NCI-H187 treated with DMSO at 0.1 percent for 48 hours (cell line): ENCODE results near the gene NFIX.

Source experiments
- DNase-seq: peaks from one replicate; lab custom pipeline; 2025; lab: John Stamatoyannopoulos, UW

Gene NFIX

DNA sequence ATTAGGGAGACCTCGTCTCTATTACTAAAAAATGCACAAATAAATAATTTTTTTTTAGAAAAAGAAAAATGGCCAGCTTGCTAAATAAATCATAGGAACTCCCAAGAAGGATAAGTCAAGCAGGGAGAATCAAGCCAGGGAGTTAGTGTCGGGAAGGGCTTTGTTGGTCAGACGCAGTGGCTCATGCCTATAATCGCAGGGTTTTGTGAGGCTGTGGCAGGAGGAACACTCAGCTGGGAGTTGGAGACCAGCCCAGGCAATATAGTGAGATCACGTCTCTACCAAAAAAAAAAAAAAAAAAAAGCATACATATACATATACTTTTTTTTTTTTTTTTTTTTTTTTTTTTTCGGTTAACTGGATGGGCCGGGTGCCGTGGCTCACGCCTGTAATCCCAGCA is 131.8 kb downstream of the NFIX start:
- DNase-seq = no peak

DNA sequence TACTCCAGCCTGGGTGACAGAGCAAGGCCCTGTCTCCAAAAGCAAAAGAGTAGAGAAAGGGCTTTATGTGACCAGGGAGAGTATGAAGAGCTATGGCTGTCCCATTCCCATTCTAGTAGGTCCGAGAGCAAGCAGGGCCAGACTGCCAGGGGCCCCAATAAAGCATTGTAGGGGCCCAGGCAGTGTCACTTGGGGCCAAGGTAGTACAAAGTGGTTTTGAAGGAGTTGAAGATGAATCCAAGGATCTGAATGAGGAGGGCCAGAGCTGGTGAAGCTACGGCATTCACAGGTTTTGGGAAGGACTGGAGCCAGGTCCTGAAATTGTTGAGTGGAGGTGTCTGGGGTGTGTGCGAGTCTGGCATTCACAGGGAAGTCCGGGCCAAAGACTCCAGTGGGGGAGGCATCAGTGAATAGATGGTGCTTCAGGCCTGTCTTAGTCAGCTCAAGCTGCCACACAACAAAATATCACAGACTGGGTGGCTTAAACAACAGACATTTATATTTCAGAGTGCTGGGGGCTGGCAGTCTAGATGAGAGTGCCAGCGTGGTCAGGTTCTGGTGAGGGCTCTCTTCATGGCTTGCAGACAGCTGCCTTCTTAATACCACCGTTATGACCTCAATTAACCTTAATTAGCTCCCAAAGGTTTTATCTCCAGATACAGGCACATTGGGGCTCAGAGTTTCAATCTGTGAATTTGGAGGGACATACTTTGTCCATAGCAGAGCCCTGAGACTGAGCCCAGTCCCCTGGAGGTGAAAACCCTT is 132.7 kb downstream of the NFIX start:
- DNase-seq = no peak

DNA sequence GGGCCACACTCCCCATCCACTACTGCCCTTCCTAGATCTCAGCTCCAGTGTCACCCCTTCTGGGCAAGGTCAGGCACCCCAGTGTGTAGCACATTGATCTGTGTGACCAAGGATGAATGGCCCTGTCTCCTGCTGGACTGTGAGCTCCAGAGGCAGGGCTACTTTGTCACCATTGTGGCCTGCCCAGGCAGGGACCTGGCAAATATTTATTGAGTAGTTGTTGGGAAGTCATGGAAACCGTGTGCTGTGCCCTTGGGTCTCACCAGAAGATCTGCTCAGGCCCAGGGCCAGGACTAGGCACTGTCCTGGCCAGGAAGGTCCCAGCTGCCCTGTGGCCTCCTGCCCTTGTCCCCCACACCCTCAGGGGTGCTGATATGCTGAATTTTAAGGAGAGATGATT is 133.3 kb downstream of the NFIX start:
- no peak for DNase-seq

DNA sequence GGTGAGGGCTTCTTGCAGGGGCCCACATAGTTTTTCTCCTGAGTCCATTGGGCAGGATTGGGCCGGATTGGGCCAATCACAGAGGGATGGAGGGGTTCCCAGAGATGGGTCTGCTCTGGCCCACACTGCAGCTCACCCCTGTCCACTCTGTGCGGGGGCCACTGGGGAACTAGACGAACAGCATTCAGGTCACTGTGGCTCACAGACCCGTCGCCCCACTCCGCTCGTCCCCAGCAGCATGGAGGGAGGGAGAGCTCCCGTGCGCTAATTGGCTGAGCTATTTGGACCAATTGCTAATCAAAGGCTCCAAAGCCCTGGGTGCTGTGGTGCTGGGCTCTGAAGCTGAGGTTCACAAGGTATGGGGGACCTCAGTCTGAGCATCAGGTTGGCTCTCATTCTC is 134.1 kb downstream of the NFIX start:
- no peak for DNase-seq

DNA sequence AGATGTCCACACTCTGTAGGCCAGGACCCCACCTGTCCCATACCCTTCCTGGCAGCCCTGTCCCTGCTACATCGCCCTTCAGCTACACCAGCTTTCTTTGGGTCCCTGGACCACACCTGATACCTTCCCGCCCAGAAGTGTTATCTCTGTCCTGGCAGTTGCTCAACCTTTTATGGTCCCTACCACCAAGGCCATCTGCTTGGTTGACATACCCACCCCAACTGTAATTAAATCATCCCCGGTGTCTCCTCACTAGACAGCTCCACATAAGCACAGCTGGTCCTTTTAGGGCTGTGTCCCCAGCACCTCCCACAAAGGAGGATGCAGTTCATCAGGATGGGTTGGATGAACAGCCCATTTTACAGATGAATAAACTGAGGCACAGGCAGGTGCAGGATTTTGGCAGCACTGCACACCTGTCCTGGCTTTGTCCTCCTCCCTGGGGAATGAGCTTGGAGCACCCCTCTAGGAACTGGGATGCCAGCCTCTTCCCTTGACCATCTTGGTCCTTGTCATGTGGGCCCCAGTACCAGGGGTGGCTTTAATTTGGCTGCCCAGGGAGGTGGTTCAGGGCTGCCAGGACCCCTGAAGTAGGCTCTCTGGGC is 135.7 kb downstream of the NFIX start:
- no peak for DNase-seq

DNA sequence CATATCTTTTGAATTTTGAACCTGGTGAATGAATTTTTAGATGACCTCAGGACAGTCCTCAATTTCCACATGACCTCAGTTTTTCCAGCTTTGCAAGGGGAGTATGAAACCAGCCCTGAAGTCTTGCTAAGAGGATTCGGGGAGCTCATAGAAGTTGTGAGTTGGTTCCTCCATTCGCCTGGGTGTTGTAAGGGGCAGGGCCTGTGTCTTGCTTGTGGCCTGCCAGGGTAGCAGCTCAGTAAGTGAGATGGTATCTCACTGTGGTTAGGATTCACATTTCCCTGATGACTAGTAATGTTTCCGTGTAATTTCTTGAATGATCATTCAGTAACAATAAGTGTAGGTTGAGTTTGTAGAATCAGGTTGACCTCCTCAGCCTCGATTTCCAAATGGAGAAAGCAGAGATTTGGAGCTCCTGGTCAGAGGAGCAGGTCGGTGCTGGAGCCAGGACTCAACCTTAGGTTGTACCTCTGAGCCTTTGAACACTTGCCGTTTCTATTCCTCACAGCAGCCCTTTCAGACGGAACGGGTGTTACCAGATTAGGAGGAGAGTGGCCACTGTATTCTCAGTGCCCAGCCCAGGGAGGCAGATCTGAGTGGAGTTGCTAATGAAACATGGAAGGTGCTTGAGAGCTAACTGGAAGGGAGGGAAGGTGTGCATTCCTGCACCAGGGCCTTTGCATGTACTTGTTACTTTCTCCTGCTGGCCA is 137.4 kb downstream of the NFIX start:
- no peak for DNase-seq

DNA sequence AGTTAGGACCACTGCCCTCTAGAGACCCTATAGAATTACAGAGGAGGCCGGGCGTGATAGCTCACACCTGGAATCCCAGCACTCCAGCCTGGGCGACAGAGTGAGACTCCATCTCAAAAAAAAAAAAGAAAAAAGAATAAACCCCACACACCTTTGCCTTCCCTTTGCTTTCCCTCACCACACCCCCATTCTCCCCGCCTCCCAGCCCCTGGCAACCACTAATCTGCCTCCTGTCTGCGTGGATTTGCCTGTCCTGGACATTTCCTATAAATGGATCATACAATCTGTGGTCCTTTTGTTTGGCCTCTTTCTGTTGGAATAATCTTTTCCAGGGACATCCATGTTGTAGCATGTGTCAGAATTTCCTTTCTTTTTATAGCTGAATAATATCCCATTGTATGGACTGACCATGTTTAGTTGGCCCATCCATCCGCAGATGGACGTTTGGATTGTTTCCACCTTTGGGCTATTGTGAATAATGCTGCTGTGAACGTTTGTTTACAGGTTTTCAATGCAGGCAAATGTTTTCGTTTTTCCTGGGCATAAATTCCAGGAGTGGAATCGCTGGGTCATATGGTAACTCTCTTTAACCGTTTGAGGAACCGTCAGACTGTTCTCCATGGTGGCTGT is 138.1 kb downstream of the NFIX start:
- DNase-seq = no peak

DNA sequence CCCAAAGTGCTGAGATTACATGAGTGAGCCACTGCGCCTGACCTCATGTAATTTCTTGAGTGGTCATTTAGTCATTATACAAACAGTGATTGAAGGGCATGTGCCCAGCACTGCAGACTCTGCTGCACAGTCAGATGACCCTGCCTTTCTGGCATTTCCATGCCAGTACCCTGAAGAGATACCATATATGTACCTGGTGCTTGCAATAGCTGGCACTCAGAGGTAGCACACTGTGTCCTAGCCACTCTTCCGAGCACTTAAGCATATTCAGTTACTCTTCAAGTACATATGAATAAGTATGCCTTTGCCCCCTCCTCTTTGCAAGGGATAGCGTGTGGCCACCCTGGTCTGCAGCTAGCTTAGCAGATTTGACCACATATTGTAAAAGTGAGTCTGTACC is 139.4 kb downstream of the NFIX start:
- DNase-seq = no peak

DNA sequence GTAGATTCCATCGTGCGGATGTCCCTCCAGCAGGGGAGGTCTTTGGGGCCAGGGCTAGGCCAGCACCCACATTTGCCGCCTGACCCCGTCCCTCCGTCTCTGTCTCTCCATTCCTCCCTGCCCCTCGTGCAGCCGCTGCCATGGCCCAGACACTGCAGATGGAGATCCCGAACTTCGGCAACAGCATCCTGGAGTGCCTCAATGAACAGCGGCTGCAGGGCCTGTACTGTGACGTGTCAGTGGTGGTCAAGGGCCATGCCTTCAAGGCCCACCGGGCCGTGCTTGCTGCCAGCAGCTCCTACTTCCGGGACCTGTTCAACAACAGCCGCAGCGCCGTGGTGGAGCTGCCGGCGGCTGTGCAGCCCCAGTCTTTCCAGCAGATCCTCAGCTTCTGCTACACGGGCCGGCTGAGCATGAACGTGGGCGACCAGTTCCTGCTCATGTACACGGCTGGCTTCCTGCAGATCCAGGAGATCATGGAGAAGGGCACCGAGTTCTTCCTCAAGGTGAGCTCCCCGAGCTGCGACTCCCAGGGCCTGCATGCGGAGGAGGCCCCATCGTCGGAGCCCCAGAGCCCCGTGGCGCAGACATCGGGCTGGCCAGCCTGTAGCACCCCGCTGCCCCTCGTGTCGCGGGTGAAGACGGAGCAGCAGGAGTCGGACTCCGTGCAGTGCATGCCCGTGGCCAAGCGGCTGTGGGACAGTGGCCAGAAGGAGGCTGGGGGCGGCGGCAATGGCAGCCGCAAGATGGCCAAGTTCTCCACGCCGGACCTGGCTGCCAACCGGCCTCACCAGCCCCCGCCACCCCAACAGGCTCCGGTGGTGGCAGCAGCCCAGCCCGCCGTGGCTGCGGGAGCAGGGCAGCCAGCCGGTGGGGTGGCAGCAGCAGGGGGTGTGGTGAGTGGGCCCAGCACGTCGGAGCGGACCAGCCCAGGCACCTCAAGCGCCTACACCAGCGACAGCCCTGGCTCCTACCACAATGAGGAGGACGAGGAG is 140.1 kb downstream of the NFIX start:
- no peak for DNase-seq

DNA sequence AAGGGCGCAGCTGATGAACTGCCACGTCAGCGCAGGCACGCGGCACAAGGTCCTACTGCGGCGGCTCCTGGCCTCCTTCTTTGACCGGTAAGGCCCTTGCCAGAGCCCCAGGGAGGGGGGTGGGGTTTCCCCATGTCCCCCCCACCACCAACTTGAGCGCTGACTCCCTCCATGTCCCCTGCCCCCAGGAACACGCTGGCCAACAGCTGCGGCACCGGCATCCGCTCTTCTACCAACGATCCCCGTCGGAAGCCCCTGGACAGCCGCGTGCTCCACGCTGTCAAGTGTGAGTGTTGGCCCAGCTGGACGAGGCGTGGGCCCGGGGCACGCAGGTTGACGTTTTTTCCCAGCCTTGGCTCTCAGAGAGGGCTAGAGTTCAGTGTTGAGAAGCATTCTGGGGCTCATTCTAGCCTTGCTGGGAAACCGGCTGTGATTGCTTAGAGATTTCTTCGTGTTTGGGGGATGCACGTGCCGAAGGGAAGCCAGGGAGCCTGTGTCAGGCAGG is 142.1 kb downstream of the NFIX start:
- DNase-seq = no peak

DNA sequence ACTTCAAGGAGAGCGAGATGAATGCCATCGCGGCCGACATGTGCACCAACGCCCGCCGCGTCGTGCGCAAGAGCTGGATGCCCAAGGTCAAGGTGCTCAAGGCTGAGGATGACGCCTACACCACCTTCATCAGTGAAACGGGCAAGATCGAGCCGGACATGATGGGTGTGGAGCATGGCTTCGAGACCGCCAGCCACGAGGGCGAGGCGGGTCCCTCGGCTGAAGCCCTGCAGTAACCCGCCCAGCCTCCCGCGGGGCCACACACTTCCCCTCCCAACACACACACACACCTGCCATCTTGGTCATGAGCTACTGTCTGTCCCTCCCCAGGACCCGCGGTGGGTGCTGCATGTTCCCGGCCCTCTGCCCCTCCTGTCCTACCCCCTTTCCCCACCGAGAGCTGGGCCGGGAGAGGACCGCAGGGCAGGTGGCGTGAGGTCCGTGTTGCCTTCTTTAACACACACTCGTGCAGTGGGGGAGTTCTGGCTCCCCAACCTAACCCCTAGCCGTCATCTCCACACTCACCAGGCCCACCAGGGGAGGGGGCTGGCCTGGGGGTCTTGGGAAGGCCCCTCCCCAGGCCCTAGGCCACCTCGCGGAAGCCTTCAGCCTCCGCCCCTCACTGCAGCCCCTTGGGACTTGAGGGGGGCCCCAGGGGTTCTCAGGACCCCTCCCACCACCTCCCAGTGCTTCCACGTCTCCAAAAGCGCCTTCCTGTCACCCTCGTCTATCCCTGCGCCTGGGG is 143.1 kb downstream of the NFIX start:
- no peak for DNase-seq

DNA sequence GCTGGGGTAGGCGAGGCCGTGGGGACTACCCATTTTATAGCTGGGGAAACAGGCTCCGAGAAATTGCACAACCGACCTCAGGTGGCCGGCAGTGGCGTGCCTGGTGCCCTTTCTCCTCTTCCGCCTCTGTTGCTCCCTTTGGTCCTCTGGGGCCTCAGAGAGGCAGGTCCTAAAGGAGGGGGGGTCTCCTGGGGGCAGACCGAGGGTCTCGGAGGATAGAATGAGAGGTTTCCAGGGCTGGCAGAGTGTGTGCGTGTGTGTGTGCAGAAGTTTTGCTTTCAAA is 143.6 kb downstream of the NFIX start:
- no peak for DNase-seq

DNA sequence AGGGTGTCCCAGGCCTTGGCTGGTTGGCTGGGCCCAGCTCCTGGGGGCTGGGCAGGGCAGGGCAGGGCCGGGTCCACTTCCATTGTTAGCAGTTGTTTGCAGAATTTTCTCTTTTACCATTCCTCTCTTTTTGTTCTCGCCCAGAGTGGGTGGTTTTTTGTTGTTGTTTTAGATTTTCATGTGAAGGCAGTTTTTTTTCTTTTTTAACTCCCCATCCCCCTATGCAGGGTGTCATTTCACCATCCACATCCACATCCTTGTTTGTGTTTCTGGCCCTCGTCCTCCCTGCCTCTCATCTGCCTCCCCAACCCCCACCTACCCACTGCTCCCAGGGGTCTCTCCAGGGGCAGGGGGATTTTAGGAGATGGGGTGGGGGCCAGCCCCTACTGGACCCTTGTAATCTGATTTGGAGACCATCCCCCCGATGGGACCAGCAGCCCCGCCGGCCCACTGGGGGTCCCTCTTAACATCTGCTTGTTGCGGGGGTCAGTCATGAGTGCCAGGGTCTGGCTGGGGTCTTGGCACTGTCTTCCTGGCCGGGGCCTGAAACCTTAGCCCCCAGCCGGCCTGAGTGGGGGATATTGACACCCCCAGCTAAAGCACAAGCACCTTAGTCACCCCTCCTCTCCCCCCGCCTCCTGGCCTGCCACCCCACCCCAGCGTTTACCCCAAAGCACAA is 144.5 kb downstream of the NFIX start:
- DNase-seq = no peak

DNA sequence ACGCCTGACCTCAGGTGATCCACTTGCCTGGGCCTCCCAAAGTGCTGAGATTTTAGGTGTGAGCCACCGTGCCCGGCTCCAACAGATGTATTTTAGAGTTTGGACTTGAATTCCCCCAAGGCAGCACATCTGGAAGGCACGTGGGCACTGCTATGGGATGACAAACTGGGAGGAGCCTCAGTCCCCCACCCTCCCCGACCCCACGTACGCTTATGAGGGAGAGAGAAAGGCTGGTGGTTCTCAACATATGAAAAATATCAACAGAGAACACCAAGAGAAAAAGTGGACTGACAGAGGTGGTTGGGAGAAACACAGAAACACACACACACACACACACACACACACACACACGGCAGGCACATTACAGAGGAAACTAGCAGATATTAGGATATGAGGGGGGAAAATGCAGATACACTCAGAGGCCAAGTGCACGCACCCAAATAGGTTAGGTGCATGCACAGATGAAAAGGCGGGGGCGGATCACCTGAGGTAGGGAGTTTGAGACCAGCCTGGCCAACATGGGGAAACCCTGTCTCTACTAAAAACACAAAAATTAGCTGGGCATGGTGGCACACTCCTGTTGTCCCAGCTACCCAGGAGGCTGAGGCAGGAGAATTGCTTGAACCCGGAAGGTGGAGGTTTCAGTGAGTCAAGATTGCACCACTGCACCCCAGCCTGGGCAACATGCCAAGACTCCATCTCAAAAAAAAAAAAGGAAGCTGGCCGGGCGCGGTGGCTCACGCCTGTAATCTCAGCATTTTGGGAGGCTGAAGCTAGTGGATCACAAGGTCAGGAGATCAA is 151.7 kb downstream of the NFIX start:
- DNase-seq = no peak
